Activated CD4-positive, CD25-positive, alpha-beta regulatory T cell treated with anti-CD3 and anti-CD28 coated beads, Interleukin-2, amount 50 U/mL, for 24 hours (primary cell): ENCODE results near the gene IFNAR1.
"Not testable (repeated sequence)": the region's sequence is repeated elsewhere in the genome, so short reads cannot be mapped to it uniquely, and the experiment has no call there.

Source experiments
- ATAC-seq, 2 donors: fragments of 150-1000 bp; cut with Tn5 transposase; one replicate each; pipeline ENCODE4 v1.10.0; 2021; ENCODE audit warnings: mild to moderate bottlenecking in 1 of 2, moderate library complexity in 1 of 2

IFNAR1 gene

GRCh38 chr21:33350676-33351075 is 25.9 kb downstream of the IFNAR1 start:
- ATAC-seq = no peak

- no peak for ATAC-seq
These were observed 30.6 kb downstream of the IFNAR1 start for GRCh38 chr21:33355355-33355754.

DNA sequence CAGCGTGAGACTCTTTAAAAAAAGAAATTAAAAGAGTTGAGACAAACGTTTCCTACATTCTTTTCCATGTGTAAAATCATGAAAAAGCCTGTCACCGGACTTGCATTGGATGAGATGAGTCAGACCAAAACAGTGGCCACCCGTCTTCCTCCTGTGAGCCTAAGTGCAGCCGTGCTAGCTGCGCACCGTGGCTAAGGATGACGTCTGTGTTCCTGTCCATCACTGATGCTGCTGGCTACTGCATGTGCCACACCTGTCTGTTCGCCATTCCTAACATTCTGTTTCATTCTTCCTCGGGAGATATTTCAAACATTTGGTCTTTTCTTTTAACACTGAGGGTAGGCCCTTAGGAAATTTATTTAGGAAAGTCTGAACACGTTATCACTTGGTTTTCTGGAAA is 31.2 kb downstream of the IFNAR1 start:
- no peak for ATAC-seq

DNA sequence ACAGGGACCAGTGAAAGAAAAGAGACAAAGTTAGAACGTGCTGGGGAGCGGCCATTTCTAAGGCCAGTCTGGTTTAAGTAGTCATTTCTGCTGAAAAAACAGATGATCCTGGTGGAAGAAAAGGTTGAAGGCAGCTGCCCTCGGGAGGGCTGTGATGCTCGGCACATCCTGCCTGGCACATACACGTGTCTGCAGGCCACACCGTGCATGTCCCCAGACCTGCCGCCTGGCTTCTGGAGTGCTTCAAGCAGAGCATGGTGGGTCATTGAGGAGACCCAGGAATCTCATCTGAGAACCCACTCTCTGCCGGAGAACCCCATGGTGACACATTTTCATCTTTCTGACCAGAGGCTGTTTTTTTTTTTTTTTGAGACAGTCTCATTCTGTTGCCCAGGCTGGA is 32.4 kb downstream of the IFNAR1 start:
- ATAC-seq = no peak

DNA sequence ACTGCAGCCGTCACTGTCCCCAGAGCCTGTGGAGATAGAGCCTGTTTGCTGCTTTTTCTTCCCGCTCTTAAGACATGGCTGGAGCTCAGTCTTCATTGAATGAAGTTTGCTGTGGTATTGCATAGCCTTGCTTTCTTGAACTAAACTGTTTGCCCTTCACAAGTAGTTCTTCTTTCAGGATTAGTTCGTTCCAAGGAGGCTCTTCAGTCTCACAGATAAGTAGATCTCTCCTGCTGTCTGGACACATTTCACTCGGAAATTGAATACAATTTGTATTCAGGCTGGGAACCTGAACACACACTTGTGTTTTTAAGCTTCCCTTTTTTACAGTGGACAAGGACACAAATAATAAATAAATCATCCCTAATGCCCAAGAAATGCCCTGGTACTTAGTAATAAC is 34.7 kb downstream of the IFNAR1 start:
- no peak for ATAC-seq

DNA sequence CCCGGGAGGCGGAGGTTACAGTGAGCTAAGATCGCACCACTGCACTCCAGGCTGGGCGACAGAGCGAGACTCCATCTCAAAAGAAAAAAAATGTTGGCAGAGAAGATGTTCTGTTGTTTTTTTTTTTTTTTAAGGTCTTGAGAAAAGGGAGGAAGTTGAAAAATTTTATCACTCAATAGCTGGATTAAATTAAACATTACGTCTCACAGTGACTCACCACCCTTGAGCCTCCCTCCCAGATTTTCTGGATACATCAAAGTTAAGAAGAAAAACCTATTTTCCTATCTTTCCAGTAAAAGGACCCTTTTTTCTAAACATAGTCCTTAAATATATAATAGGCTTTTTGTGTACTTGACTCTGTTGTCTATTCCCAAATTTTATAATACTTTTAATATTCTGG is 35.5 kb downstream of the IFNAR1 start:
- no peak for ATAC-seq

GRCh38 chr21:33360881-33361602 is 36.3 kb downstream of the IFNAR1 start:
- ATAC-seq = peak; percentile 88 to 90

- peak; percentile 57 to 59 for ATAC-seq
These were observed 37.3 kb downstream of the IFNAR1 start for GRCh38 chr21:33362044-33362555.

DNA sequence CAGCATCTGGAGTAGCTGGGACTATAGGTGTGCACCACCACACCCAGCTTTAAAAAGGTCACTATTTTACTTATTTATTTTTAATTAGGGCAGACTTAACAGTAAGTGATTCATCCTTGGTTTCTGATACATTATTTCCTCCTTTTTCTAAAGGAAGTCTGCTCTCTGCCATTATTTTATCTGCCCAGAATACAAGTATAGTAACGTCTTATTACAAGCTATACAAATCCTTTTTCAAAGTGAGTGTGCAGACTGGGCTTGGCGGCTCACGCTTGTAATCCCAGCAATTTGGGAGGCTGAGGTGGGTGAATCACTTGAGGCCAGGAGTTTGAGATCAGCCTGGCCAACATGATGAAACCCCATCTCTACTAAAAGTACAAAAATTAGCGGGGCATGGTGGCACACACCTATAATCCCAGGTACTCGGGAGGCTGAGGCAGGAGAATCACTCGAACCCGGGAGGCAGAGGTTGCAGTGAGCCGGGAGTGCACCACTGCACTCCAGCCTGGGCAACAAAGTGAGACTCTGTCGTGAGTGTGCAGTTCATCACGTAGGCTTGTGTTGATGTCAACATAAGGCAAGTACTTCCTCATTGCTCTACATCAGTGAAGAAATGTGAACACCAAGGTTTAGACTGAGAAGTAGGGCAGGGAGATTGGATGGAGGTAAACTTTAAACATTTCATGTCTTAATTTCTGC is 39.3 kb downstream of the IFNAR1 start:
- not testable (repeated sequence) for ATAC-seq

DNA sequence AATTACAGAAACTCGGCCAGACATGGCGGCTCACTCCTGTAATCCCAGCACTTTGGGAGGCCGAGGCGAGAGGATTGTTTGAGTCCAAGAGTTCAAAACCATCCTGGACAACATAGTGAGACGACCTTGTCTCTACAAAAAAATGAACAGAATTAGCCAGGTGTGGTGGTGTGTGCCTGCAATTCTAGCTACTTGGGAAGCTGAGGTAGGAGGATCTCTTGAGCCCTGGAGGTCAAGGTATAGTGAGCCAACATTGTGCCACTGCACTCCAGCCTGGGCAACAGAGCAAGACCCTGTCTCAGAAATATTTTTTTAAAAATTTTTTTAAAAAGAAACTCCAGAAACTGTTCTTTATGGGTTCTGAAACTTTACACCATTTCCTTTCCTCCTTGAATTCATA is 40.1 kb downstream of the IFNAR1 start:
- ATAC-seq = no peak

DNA sequence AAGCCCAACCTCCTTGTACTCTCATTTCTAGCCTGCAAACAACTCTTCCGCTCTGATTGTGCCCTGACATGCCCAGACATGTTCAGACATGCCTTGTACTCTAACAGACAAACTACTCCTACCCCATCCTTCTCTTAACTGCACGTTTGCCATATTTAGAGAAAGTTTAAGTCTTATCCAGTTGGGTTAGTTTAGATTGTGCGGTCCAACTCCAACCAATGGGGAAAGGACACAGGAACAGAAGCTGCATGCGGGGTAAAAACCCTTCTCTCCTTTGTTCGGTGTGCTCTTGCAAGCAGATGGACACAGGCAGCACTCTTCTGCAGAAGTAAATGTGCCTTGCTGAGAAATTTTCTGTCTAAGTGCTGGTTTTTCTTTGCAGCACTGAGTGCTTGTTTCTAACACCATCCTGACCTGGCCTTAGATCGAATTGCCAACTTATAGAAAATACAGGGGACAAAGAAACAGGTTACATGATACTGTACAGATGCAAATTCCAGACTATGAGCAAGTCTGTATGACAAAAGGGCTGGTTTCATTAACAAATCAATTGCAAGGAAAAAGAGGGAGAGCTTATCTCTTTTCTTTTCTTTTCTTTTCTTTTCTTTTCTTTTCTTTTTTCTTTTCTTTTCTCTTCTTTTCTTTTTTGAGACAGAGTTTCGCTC is 42.7 kb downstream of the IFNAR1 start:
- no peak for ATAC-seq

GRCh38 chr21:33368124-33368523 is 43.4 kb downstream of the IFNAR1 start:
- no peak for ATAC-seq

GRCh38 chr21:33368576-33368975 is 43.8 kb downstream of the IFNAR1 start:
- ATAC-seq = no peak

DNA sequence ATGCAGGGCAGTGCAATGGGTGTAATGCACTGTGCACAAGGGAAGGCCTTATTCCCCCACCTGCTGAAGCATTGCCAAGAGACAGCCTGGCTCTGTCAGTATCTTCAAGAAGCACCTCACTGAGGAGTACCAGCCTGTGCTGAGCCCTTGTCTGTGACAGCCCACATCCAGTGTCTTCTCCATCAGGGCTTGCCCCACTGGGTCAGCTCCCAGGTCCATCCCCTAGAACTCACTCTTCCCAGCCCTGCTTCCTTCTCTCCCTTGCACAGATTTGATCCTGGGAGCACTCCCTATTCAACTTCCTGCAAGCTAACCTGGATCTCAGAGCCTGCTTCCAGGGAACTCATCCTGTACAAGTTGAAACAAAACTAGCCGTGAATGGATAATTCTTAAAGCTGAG is 44.8 kb downstream of the IFNAR1 start:
- ATAC-seq = no peak

DNA sequence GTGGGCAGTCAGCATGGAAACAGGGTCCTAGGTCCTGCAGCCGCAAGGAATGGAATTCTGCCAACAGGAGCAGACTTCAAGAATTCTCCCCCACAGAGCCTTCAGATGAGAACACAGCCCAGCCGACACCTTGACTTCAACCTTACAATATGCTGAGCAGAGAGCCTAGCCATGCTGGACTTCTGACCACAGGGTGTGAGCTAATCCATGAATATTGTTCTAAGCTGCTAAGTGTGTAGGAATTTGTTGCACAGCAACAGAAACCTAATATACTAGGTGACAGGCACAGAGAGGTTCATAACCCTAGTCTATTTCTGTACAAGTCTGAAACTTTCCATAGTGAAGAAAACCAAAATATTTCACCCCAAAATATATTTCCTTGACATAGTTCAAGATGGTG is 45.5 kb downstream of the IFNAR1 start:
- ATAC-seq = no peak

GRCh38 chr21:33371366-33371765 is 46.6 kb downstream of the IFNAR1 start:
- ATAC-seq = no peak

DNA sequence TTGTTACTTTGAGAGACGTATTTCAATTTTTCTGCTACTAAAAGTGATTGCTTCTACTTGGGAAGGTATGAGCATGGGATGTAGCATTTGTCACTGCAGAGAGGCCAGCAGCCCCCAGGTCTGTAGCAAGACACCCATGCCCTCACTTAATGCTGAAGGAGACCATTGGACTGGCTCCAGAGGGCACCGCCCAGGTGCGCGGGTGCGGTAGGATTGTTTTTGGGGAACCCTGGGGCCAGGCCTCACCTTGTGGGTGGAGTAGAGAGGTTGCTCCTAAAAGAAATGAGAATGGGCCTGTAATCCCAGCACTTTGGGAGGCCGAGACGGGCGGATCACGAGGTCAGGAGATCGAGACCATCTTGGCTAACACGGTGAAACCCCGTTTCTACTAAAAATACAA is 47.8 kb downstream of the IFNAR1 start:
- ATAC-seq = no peak

- ATAC-seq = no peak
These were observed 48.7 kb downstream of the IFNAR1 start for GRCh38 chr21:33373451-33373850.

- no peak for ATAC-seq
These were observed 49.3 kb downstream of the IFNAR1 start for GRCh38 chr21:33374080-33374449.

GRCh38 chr21:33374450-33375096 is 49.8 kb downstream of the IFNAR1 start:
- ATAC-seq = peak; percentile 68 to 69

- no peak for ATAC-seq
These were observed 50.4 kb downstream of the IFNAR1 start for GRCh38 chr21:33375101-33375644.

DNA sequence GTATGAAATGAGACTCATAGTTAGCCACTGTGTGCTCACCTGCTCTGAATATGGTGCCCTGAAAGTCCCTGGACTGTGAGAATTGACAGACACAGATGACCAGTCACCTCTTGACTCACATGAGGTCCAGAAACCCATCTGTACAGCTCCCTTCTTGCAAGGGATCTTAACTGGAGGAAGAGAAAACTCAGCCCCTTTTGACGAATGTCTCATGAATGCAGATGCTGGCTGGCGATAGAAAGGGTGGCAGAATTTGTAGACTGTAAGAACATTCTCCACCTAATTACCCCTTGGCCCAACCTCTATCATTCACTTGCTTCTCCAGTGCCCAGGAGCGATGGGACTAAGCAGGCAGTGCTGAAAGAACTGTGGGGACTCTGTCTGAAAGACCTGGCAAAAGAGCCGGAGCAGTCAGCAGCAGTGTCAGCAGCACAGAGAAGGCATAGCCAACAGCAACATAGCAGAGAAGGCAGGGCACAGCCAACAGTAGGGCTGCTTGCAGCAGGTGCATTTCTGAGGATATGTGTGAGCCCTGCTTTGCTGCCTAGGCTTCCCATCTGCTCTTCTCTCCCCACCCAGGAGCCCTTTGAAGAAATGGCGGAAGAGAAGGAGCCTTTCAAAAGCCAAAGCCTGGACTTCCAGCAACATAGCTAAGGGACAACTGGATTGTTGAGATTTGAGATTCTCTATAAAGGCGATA is 52.6 kb downstream of the IFNAR1 start:
- no peak for ATAC-seq
